ENCODE data around the gene MPZL2.
"Not testable (repeated sequence)": the region's sequence is repeated elsewhere in the genome, so short reads cannot be mapped to it uniquely, and the experiment has no call there.

Gene MPZL2

GRCh38 chr11:118263695-118264568, at the start of gene MPZL2:
Gene MPZL2 (minus strand): TSS chr11:118264297. CDS start chr11:118264153, 144 bp downstream.
- no peak for DNase-seq (ENCODE audit: low read depth in 4 of 4, low spot score in 1 of 4)

- no peak for DNase-seq (ENCODE audit: low read depth in 4 of 4, low spot score in 1 of 4)
Observed at GRCh38 chr11:118313242-118313641, 49.1 kb upstream of the MPZL2 start.

GRCh38 chr11:118312328-118312727, 48.2 kb upstream of the MPZL2 start:
- no peak for DNase-seq (ENCODE audit: low read depth in 4 of 4, low spot score in 1 of 4)

GRCh38 chr11:118311518-118311917, 47.4 kb upstream of the MPZL2 start:
- DNase-seq (ENCODE audit: low read depth in 4 of 4, low spot score in 1 of 4) = no peak

- no peak for DNase-seq (ENCODE audit: low read depth in 4 of 4, low spot score in 1 of 4)
Observed at GRCh38 chr11:118310781-118311485, 46.8 kb upstream of the MPZL2 start.

GRCh38 chr11:118310271-118310670, 46.2 kb upstream of the MPZL2 start:
- no peak for DNase-seq (ENCODE audit: low read depth in 4 of 4, low spot score in 1 of 4)

- not testable (repeated sequence) for DNase-seq (ENCODE audit: low read depth in 4 of 4, low spot score in 1 of 4)
Observed at GRCh38 chr11:118308995-118309528, 45.0 kb upstream of the MPZL2 start.

- DNase-seq (ENCODE audit: low read depth in 4 of 4, low spot score in 1 of 4) = no peak
Observed at GRCh38 chr11:118306556-118306955, 42.5 kb upstream of the MPZL2 start.

- no peak for DNase-seq (ENCODE audit: low read depth in 4 of 4, low spot score in 1 of 4)
Observed at GRCh38 chr11:118305726-118306125, 41.6 kb upstream of the MPZL2 start.

- peak in 1 of 4 experiments; percentile 65 for DNase-seq (ENCODE audit: low read depth in 4 of 4, low spot score in 1 of 4)
Observed at GRCh38 chr11:118304568-118305248, 40.6 kb upstream of the MPZL2 start, which contains the start of gene CD3E. Gene CD3E (plus strand): TSS chr11:118304730. CDS start chr11:118304953, 223 bp downstream.

GRCh38 chr11:118304227-118304567, 40.1 kb upstream of the MPZL2 start:
- no peak for DNase-seq (ENCODE audit: low read depth in 4 of 4, low spot score in 1 of 4)

GRCh38 chr11:118301600-118302195, 37.6 kb upstream of the MPZL2 start:
- no peak for DNase-seq (ENCODE audit: low read depth in 4 of 4, low spot score in 1 of 4)

- no peak for DNase-seq (ENCODE audit: low read depth in 4 of 4, low spot score in 1 of 4)
Observed at GRCh38 chr11:118295815-118296454, 31.8 kb upstream of the MPZL2 start.

GRCh38 chr11:118295199-118295598, 31.1 kb upstream of the MPZL2 start:
- DNase-seq (ENCODE audit: low read depth in 4 of 4, low spot score in 1 of 4) = no peak

GRCh38 chr11:118294053-118294452, 30.0 kb upstream of the MPZL2 start:
- no peak for DNase-seq (ENCODE audit: low read depth in 4 of 4, low spot score in 1 of 4)

- DNase-seq (ENCODE audit: low read depth in 4 of 4, low spot score in 1 of 4) = no peak
Observed at GRCh38 chr11:118291477-118292135, 27.5 kb upstream of the MPZL2 start.

- DNase-seq (ENCODE audit: low read depth in 4 of 4, low spot score in 1 of 4) = no peak
Observed at GRCh38 chr11:118290923-118291322, 26.8 kb upstream of the MPZL2 start.

- no peak for DNase-seq (ENCODE audit: low read depth in 4 of 4, low spot score in 1 of 4)
Observed at GRCh38 chr11:118289401-118289800, 25.3 kb upstream of the MPZL2 start.

GRCh38 chr11:118287006-118287405, 22.9 kb upstream of the MPZL2 start:
- DNase-seq (ENCODE audit: low read depth in 4 of 4, low spot score in 1 of 4) = no peak

GRCh38 chr11:118286545-118286944, 22.4 kb upstream of the MPZL2 start:
- DNase-seq (ENCODE audit: low read depth in 4 of 4, low spot score in 1 of 4) = no peak
